ENCODE measurements around the gene TRIM37. TPM values are rescaled to one million over a fixed set of nuclear protein-coding genes. Genes with fewer than 3 reads are reported as not detected.
"Not testable (repeated sequence)": the region's sequence is repeated elsewhere in the genome, so short reads cannot be mapped to it uniquely, and the experiment has no call there.

TRIM37 gene
- total RNA-seq, 1 donor from 2014 or later: 33.8 TPM

DNA sequence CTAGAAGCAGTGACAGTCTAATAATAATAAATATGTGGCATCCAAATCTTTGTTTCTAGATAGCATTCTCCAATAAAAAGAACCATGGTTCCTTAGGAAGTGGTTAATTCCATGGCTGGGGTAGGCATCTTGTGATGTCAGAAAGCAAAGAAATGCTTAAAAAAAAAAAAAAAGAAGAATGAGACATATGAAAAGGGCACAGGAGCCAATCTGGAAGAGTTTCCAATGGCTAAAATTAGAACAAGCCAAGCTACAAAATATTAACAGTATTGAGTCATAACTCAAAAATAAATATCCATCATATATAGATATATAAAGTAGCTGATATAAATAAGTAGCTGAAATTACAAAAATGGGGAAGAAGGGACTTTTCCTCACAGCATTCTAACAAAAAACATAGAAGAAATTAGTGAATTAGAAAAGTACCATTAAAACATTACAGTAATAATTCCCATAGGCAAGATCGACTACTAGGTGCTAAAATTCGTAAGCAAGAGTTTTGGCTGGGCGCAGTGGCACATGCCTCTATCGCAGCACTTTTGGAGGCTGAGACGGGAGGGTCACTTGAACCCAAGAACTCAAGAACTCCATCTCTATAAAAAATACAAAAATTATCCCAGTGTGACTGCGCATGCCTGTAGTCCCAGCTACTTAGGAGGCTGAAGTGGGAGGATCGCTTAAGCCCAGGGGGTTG, 111.3 kb downstream of the TRIM37 start:
- no peak for DNase-seq (ENCODE audit: low read depth in 2 of 2)

DNA sequence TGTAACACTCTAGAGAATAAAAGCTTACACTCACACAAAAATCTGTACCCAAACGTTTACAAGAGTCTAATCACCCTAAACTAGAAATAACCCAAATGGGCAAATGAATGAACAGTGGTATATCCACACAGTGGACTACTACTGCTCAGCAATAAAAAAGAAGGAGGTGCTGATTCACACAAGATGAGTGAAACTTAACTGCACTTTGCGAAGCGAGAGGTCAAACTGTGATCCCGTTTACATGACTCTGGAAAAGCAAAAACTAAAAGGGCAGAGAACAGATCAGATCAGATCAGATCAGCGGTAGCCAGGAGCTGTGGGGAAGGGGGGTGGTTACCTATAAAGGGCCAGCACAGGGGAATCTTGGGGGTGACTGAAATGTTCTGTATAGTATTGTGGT, 113.4 kb downstream of the TRIM37 start:
- DNase-seq (ENCODE audit: low read depth in 2 of 2): no peak

DNA sequence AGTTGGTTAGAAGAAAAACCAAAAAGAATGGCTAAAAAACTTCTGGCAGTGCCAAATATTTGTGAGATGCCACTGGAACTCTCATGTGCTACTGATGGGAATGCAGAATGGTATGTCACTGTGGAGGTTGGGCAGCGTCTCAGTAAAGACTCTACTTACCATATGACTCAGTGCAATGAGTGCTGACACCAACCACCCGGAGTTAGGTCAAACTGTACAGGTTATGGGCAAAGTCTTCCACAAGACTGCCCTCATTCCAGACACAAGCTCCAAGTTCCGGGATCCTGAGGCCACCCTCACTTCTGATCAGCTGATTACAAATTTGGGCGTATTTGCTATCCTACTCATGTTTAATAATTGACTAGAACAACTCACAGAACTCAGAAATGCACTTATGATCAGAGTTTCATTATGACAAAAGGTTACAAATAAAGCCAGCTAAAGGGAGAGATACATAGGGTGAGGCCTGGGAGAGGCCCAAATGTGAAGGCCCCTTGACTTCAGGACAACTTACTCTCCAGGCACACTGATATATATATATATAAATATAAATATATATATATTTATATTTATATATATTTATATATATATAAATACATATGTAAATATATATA, 114.9 kb downstream of the TRIM37 start:
- DNase-seq (ENCODE audit: low read depth in 2 of 2): no peak

DNA sequence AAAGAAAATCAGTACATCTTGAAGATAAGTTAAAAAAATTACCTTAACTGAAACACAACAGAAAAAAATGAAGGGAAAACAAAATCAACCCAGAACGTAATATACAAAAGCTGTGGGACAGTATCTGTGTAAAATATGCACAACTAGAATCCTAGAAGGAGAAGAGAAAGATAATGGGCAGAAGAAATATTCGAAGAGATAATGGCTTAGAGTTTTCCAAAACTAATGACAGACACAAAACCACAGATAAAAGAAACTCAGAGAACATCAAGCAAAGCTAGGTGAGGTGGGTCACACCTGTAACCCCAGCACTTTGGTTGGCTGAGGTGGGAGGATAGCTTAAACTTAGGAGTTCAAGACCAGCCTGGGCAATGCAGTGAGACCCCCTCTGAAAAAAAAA, 117.1 kb downstream of the TRIM37 start:
- DNase-seq (ENCODE audit: low read depth in 2 of 2): no peak

DNA sequence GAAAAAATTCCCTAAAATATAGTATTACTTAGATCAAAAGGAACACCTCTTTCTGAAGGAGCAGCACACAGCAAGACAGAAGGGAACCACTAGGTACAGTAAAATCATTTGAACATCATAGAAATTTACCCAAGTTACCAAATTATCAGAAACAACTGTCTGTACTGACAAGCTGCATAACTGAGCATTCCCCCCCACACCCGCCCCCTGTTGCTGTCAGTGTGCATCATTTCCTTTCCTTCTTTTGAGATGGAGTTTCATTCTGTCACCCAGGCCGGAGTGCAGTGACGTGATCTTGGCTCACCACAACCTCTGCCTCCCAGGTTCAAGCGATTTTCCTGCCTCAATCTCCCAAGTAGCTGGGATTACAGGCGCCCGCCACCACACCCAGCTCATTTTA, 120.7 kb downstream of the TRIM37 start:
- peak in 1 of 2 donors; percentile 21 for DNase-seq (ENCODE audit: low read depth in 2 of 2)

DNA sequence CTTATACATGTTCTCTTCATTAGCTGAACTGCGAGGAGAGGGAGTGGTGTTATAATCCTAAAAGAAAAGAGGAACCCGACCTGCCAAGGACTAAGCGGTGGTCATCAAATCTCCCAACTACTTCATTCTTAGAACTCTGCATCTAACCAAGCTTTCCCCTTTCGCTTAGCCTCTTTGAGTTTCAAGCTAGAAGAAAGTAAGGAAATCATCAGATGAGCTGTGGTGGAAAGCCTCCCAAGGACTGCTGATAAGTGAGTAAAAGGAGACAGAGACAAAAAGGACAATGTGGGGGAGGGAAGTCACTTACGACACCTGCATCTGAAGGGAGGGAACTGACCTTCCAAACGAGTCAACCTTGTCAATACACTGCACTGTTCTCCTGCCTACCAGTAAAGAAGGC, 121.3 kb downstream of the TRIM37 start:
- no peak for DNase-seq (ENCODE audit: low read depth in 2 of 2)

DNA sequence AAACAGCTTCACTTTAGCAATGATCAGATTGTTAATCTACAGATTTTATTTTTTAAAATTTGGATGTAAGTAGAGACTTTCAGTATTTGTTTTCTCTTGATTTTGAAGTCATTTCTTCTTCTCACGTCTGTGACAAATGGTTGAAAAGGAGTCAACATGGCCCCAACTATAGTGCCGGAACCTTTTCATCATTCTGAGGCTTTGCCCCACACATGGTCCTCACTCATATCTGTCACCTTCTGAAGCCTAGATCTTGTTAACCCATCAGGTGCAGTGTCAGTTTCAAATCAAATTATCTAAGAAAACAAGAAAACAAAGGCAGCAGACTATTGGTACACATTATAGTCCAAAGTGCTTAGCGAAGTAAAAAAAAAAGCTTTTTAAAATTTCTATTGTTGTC, 124.1 kb downstream of the TRIM37 start:
- no peak for DNase-seq (ENCODE audit: low read depth in 2 of 2)

DNA sequence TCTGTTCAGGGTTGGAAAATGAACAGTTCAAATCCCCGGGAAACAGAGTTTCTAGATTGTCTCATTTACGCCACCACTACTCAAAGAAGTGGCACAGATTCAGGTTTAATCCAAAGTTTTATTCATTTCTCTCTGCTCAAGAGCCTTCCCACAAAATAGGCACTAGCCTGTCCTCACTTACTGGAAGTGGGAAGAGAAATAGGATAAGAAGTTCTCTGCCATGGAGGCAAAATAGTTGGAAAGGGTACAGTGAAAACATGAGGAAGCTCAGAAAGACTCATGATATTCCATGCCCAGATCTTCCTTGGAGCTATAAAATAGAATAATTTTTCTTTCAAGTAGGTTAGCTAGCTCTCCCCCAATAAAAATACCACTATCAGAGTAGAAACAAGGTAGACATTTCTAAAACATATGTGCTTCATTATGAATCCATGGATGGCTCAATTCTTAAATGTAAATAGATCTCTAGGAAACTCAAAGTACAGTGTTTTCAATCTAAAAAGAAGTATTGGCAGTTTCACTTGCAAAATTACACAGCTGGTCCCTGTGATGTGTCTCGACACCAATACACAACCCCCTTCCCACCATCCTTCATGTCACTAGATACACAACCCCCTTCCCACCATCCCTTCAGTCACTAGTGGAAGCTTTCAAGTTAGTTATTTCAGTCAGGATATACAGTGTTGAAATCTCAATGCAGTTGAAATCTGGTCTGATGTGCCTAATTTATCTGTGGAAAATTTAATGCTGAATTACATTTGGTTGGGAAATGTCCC, 125.8 kb downstream of the TRIM37 start:
- no peak for DNase-seq (ENCODE audit: low read depth in 2 of 2)

DNA sequence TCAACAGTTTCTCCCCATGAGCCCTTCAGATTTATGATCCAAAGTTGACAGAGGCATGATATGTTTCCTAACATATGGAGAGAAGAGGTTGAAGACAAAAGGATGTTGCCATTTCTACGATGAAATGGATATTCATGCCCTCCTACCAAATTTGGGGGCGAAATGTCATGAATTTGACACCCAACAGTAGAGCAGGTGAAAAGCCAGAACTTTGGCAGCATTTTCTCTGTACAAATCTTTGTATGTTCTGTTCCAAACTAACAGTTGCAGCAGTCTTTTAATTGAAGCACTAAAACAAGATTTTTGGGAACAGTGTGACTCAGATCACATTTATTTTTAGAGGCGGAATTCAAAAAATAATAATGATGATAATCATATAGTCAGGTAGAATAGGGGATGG, 130.1 kb downstream of the TRIM37 start:
- DNase-seq (ENCODE audit: low read depth in 2 of 2): no peak

DNA sequence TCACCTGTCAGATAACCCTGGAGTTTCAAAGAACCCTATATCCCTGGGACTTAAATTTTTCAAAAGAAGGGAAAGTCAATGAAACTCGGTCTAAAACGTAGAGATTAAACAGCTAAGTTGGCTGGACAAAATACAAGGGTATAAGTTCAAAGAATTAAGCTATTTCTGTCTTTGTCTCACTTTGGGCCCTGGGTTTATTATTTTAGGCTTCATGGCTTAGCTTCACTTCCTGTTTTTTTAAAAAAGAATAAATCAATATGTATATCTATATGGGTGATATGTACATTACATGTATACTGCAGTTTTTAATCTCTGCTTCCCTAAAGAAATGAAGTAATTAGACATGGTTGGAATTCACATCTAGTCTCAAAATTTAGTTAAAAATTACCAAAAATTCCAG, 132.3 kb downstream of the TRIM37 start:
- DNase-seq (ENCODE audit: low read depth in 2 of 2): no peak

DNA sequence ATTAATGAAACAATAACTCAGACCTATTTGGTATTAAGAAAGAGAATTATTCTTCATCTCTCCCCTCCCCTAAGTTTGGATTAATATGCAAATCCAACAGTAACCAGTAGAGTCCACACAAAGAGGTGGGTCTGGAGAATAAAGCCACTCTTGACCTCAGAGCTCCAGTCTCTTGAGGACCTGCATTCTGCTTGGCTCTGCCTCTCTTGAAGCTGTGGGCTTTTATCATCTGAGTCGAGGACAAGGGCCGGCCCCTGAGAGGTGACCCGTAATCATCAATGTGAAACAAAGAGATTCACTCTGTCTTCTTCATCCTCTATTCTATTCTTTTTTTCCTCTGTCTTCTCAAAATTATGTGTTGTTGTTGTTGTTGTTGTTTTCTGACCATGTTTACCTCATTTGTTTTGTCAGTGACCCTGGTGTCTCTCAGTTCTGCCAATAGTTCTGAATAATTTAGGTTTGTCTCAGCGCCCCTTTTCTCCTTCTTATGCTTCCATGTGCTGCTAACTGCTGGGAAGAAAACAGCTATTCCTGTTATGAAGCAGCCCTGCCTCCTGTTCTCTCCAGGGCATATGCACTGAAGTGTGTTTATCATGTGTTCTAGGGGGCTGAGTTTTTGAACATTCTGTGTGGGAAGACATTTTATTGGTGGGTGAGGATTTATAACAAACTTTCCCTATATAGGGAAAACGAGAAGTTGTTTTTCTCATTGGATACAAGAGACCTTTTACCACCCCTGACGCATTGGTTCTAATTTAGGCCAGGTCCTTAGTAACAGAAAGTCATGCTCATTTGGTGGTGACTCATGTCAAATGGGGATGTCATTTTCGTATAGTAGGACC, 135.8 kb downstream of the TRIM37 start:
- DNase-seq (ENCODE audit: low read depth in 2 of 2): no peak

DNA sequence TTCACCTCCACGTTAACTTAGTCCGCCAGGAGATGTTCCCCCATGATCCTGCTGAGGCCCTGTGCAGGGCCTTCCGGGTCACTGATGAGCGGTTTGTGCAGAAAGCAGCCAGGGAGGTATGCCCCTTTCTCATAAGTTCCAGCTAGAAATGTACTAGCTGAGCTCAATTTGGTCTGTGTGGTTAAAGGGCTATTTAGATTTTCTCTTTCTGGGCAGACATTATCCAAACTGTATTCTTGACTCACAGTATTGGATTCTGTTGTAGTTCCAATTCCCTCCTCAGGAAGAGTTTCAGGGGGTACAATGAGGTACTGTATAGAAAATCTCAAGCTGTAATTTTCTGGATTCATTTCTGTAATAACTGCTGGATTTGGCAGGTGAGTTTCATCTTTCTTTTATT, 137.1 kb downstream of the TRIM37 start:
- no peak for DNase-seq (ENCODE audit: low read depth in 2 of 2)

DNA sequence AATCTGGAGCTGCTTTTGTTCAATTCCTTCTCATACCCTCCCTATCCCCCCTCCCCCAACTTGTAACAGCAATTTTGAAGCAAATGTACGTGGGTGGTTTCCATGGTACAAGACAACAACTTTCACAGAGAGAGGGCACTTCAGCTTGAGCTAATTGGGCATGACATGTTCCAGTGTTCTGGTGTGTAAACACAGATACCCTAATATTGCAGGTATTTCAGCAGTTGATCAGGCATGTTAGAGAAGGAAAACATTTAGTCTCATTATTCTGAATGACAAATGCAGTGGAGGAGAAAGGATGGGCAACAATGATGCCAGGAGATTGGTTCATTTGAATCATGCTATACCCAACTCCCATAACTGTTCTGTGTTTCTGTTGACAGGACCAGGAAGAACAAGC, 137.5 kb downstream of the TRIM37 start:
- no peak for DNase-seq (ENCODE audit: low read depth in 2 of 2)

DNA sequence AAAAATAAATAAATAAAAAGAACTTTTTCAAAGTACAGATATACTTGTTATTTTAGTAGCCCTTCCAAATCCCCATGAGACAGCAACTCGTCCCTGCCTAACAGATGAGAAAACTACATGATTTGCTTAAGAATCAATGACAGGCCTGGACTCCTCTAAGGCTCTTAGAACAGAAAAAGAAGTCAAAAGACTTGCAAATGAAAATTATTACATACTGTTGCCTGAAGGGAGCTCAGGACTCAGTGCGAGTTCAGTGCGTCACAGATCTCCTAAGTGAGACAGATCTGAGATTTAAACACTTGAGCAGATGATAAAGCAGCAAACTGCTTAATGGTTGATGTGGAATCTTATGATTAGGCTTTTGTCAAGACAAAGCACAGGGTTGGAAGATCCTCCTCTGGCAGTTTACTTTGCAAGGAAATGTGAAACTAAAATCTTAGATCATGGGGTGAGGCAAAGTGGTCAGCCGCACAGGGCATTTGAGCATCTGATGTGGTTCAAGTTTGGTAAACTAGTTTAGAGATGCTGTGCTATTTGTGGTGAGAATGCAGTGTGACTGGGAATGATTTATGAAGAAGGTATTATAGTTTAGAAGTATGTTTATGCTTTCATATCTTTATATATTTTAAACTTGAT, 138.1 kb downstream of the TRIM37 start:
- no peak for DNase-seq (ENCODE audit: low read depth in 2 of 2)

DNA sequence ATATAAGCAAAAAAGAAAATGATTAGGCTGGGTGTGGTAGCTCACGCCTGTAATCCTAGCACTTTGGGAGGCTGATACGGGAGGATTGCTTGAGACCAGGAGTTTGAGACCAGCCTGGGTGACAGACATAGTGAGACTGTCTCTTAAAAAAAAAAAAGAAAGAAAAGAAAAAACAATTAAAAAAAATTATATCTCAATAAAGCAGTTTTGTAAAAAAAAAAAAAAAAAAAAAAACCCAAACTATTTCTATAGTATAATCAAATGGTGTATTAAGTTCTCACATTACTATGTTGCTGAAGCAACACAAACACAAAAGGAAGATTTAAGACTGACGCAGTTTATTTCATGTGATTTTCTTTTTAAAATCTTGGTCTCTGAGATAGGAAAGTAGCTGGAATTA, 140.5 kb downstream of the TRIM37 start:
- DNase-seq (ENCODE audit: low read depth in 2 of 2): no peak

DNA sequence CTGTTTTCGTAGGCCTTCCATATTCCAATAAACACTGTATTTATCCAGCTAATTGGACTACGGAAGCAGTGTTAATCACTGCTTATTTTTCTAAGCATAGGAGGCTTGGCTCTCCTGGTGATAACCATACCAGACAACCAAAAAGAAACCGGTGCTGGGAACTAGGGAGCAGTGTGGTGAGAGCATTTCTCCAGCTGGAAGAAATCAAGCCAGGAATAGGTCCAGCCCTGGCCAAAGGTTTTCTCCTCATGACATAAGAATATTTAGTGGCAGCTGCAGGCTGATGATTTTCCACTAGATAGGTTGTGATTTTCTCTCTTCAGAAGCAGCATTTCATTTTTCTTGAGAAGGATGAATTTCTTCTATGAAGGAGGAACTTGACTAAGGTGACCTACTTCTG, 141.5 kb downstream of the TRIM37 start:
- no peak for DNase-seq (ENCODE audit: low read depth in 2 of 2)

DNA sequence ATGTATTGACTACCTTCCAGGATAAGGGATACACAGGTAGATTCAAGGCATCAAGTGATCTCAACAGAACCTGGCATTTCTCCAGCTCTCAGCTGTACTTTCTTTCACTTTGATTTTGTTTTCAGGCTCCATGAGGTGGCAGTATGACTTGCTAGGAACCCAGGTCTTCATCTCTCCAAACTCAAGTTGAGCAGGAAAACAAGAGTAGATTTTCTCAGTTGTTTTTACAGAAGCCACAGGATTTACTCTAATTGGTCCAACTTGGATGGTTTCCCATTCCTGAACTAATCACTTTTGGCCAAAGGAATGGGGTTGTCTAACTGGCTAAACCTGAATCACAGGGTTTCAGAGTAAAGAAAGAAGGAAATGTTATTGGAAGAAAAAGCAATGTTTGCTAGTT, 146.6 kb downstream of the TRIM37 start:
- DNase-seq (ENCODE audit: low read depth in 2 of 2): peak in 1 of 2 donors; percentile 47

DNA sequence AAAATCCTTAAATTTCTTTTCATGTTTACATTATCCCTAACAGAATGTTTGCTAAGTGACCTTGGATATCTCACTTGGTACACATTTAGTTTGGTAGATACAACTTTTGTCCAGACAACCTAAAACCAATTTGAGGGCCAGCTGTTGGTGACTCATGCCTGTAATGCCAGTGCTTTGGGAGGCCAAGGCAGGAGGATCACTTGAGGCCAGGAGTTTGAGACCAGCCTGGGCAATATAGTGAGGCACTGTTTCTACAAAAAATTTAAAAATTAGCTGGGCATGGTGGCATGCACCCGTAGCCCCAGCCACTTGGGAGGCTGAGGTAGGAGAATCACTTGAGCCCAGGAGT, 149.0 kb downstream of the TRIM37 start:
- DNase-seq (ENCODE audit: low read depth in 2 of 2): not testable (repeated sequence)

DNA sequence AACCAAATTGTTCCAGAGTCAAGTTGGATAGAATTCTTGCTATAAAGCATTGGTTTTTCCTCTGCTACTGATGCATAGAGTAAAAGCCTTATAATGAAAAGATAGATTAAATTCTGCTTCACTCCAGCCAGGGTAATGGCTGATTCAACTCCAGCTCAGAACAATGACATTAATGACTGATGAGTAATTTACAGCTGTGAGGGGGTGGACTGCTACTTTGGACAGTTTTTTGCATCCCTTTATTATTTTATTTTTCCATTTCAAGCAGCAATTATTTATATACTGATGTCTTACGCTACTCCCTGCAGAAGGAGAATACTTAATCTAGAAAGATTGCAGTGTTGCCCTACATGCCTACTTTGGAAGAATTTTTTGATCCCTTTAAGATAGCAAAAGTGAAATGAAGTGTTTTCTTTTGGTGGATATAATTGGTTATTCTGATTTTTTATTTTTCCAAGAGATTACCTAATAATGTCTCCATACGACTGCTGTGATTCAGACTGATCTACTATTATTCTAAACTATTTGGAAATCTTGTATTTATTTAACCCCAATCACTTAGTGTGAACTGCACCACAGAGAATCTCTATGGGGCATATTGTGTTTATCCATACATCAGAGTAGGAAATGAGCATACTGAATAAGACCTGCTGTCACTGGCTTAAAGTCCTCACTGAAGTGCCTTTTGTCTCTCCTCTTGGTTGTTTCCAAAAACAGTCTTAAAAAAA, 149.5 kb downstream of the TRIM37 start:
- DNase-seq (ENCODE audit: low read depth in 2 of 2): peak in 1 of 2 donors; percentile 53

DNA sequence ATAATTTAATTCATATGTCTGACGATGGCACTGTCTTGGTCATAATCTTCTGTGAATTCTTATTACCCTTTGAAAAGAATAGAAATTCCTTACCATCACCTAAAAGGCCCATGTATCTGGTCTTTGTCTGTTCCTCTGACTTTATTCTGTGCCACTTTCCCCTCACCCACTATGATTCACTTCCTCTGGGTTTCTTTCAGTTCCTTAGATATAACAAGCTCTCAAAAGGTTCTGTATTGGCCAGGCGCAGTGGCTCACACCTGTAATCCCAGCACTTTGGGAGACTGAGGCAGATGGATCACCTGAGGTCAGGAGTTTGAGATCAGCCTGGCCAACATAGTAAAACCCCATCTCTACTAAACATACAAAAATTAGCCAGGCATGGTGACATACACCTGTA, 152.3 kb downstream of the TRIM37 start:
- not testable (repeated sequence) for DNase-seq (ENCODE audit: low read depth in 2 of 2)

DNA sequence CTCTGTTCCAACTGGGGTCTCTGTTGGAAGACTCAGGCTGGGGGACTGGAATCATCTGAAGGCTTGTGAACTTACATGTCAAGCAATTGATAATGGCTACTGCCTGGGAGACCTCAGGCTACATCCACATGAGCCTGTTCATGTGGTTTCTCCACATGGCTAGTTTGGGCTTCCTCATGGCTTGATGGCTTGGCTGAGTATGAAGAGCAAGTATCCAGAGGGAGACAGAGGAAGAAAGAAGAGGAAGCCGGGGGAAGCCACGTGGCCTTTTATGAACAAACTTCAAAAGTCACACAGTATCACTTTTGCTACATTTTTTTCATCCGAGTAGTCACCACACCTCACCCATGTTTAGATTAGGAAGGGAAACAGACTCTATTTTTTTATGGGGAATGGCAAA, 158.9 kb downstream of the TRIM37 start:
- no peak for DNase-seq (ENCODE audit: low read depth in 2 of 2)
